T follicular helper cell (primary cell): ENCODE measurements around the gene NR2F2.

Experiments
- DNase-seq: peaks from one replicate; pipeline ENCODE4 v3.0.0-alpha.2; 2020; ENCODE audit warnings: low read depth

Gene NR2F2

GRCh38 chr15:96320107-96320506 is 10.4 kb upstream of the NR2F2 start:
- DNase-seq = no peak

GRCh38 chr15:96320703-96321638 is 9.5 kb upstream of the NR2F2 start:
- DNase-seq = no peak

- no peak for DNase-seq
Observed at GRCh38 chr15:96321639-96322535, 8.6 kb upstream of the NR2F2 start.

- DNase-seq = no peak
Observed at GRCh38 chr15:96322536-96323318, 7.8 kb upstream of the NR2F2 start.

GRCh38 chr15:96323319-96324145 is 7.0 kb upstream of the NR2F2 start:
- no peak for DNase-seq

- DNase-seq = no peak
Observed at GRCh38 chr15:96324192-96324895, 6.2 kb upstream of the NR2F2 start.

- no peak for DNase-seq
Observed at GRCh38 chr15:96324940-96325540, 5.5 kb upstream of the NR2F2 start.

GRCh38 chr15:96325541-96326327 is 4.8 kb upstream of the NR2F2 start:
- no peak for DNase-seq

- no peak for DNase-seq
Observed at GRCh38 chr15:96326328-96327154, 4.0 kb upstream of the NR2F2 start.

GRCh38 chr15:96327155-96327741 is 3.3 kb upstream of the NR2F2 start:
- no peak for DNase-seq

- DNase-seq = no peak
Observed at GRCh38 chr15:96328181-96328876, 2.2 kb upstream of the NR2F2 start.

GRCh38 chr15:96328877-96329195 is 1.7 kb upstream of the NR2F2 start:
- DNase-seq = no peak

GRCh38 chr15:96329403-96329981 is 1.0 kb upstream of the NR2F2 start:
- DNase-seq = no peak

- DNase-seq = no peak
Observed at GRCh38 chr15:96330064-96330449, 443 bp upstream of the NR2F2 start.

GRCh38 chr15:96331144-96331944 is 844 bp downstream of the NR2F2 start:
- DNase-seq = no peak

GRCh38 chr15:96331945-96332636 is 1.6 kb downstream of the NR2F2 start:
- no peak for DNase-seq
